Ishikawa (cell line): ENCODE results near the gene CCDC187.

Source experiments
- CEBPB ChIP-seq: IDR thresholded peaks from 2 replicates; pipeline ENCODE4 v1.6.1; 2012
- CREB1 ChIP-seq: IDR thresholded peaks from 2 replicates; pipeline ENCODE4 v1.6.1; 2012; ENCODE audit warnings: low read depth
- EGR1 ChIP-seq: IDR thresholded peaks from 2 replicates; pipeline ENCODE4 v1.6.1; 2012
- EP300 ChIP-seq: IDR thresholded peaks from 2 replicates; pipeline ENCODE4 v1.6.1; 2012; ENCODE audit warnings: borderline replicate concordance
- FOXM1 ChIP-seq: IDR thresholded peaks from 2 replicates; pipeline ENCODE4 v1.6.1; 2012; ENCODE audit warnings: low read depth, borderline replicate concordance
- MAX ChIP-seq: IDR thresholded peaks from 2 replicates; pipeline ENCODE4 v1.6.1; 2012
- NFIC ChIP-seq: IDR thresholded peaks from 2 replicates; pipeline ENCODE4 v1.6.1; 2012
- RAD21 ChIP-seq: IDR thresholded peaks from 2 replicates; pipeline ENCODE4 v1.6.1; 2012; ENCODE audit warnings: low read depth
- REST ChIP-seq: IDR thresholded peaks from 2 replicates; pipeline ENCODE4 v1.6.1; 2012; ENCODE audit warnings: low read depth, mild to moderate bottlenecking
- TAF1 ChIP-seq: IDR thresholded peaks from 2 replicates; pipeline ENCODE4 v1.6.1; 2012; ENCODE audit warnings: low read depth, mild to moderate bottlenecking
- TCF12 ChIP-seq: IDR thresholded peaks from 2 replicates; pipeline ENCODE4 v1.6.1; 2012; ENCODE audit warnings: low read depth
- TEAD4 ChIP-seq: IDR thresholded peaks from 2 replicates; pipeline ENCODE4 v1.6.1; 2012
- USF1 ChIP-seq: IDR thresholded peaks from 2 replicates; pipeline ENCODE4 v1.6.1; 2012
- YY1 ChIP-seq: IDR thresholded peaks from 2 replicates; pipeline ENCODE4 v1.6.1; 2012; ENCODE audit warnings: low read depth
- ZBTB7A ChIP-seq: IDR thresholded peaks from 2 replicates; pipeline ENCODE4 v1.6.1; 2012; ENCODE audit warnings: low read depth

Gene CCDC187

GRCh38 chr9:136290508-136291000, 13.3 kb downstream of the CCDC187 start:
- no peak for TF ChIP-seq ZBTB7A
- TF ChIP-seq CEBPB = no peak
- no peak for TF ChIP-seq CREB1
- no peak for TF ChIP-seq FOXM1
- no peak for TF ChIP-seq REST
- no peak for TF ChIP-seq TCF12
- TF ChIP-seq TEAD4 = no peak
- no peak for TF ChIP-seq NFIC
- no peak for TF ChIP-seq MAX
- TF ChIP-seq USF1 = no peak
- TF ChIP-seq EGR1 = no peak

- TF ChIP-seq ZBTB7A = no peak
- TF ChIP-seq CEBPB = no peak
- TF ChIP-seq EP300 = no peak
- TF ChIP-seq NFIC = no peak
- no peak for TF ChIP-seq EGR1
Observed at GRCh38 chr9:136289651-136290507, 14.0 kb downstream of the CCDC187 start.

- 0 out of 2 replicates have a peak, but pooled peaks have one; percentile 38 for TF ChIP-seq ZBTB7A
- TF ChIP-seq EGR1 = no peak
Observed at GRCh38 chr9:136287960-136288753, 15.7 kb downstream of the CCDC187 start.

GRCh38 chr9:136286987-136287379, 16.9 kb downstream of the CCDC187 start:
- TF ChIP-seq RAD21 (no peak), EGR1 (no peak), MAX (no peak), USF1 (no peak), EP300 (no peak), TCF12 (no peak), FOXM1 (no peak), REST (no peak), ZBTB7A (no peak), YY1 (no peak), CREB1 (no peak), TEAD4 (no peak), NFIC (no peak), TAF1 (no peak), CEBPB (no peak)

- TF ChIP-seq EGR1 = no peak
- no peak for TF ChIP-seq REST
- no peak for TF ChIP-seq TEAD4
- TF ChIP-seq ZBTB7A = no peak
- no peak for TF ChIP-seq FOXM1
- no peak for TF ChIP-seq RAD21
- no peak for TF ChIP-seq TCF12
- no peak for TF ChIP-seq EP300
- TF ChIP-seq CEBPB = no peak
- TF ChIP-seq MAX = no peak
- no peak for TF ChIP-seq CREB1
- TF ChIP-seq TAF1 = no peak
- TF ChIP-seq NFIC = no peak
Observed at GRCh38 chr9:136286359-136286986, 17.4 kb downstream of the CCDC187 start.
